H1 (cell line): ENCODE measurements around the gene CXCL12. TPM values are rescaled to one million over a fixed set of nuclear protein-coding genes. Genes with fewer than 3 reads are reported as not detected.

Source experiments
- GTF2F1 ChIP-seq: IDR thresholded peaks from 2 replicates; pipeline ENCODE4 v1.6.1; 2012; ENCODE audit warnings: low read depth, low read length, improper control_type of control experiment, borderline replicate concordance
- JUN ChIP-seq: IDR thresholded peaks from 2 replicates; pipeline ENCODE4 v1.6.1; 2011; ENCODE audit warnings: low read depth, mild to moderate bottlenecking, improper control_type of control experiment, low read length
- MAFK ChIP-seq: IDR thresholded peaks from 2 replicates; pipeline ENCODE4 v1.6.1; 2012; ENCODE audit warnings: low read depth, mild to moderate bottlenecking, improper control_type of control experiment, low read length
- POLR2A ChIP-seq, 2 experiments: IDR thresholded peaks; 1 replicate in 1 of 2; 2 replicates in 1 of 2; pipeline ENCODE4 v1.6.1; 2011; ENCODE audit warnings: low read depth in 2 of 2, low read length in 2 of 2, mild to moderate bottlenecking in 2 of 2; ENCODE audit errors: control extremely low read depth in 1 of 2
- SRF ChIP-seq: IDR thresholded peaks from 2 replicates; pipeline ENCODE4 v1.6.1; 2011; ENCODE audit warnings: mild to moderate bottlenecking, low read depth, low read length, moderate library complexity
- TCF12 ChIP-seq: IDR thresholded peaks from 2 replicates; pipeline ENCODE4 v1.6.1; 2011; ENCODE audit warnings: low read depth, mild to moderate bottlenecking, low read length
- polyA plus RNA-seq, 7 experiments: library from polyadenylated mRNA; depleted of rRNA in 3 of 7; stranded (reverse) in 5 of 7; unstranded in 2 of 7; fragments of >200 nt in 5 of 7; fragments of 200-250 nt in 2 of 7; gene quantifications; 1 replicate in 5 of 7; 2 replicates in 1 of 7; 4 replicates in 1 of 7; pipeline versions ENCODE4 v1.2.1 to v1.2.3, GENCODE V29; 2011 to 2013; ENCODE audit warnings: missing spikeins in 2 of 7, mixed read lengths in 2 of 7
- total RNA-seq: library from RNA; stranded (reverse); fragmentation: NEBNext Ultra II Directional; extraction: Animal tissue kit (Norgen Biotek cat#: 25700); gene quantifications from 2 replicates; pipeline ENCODE4 v1.2.1, GENCODE V29; 2021
- TF ChIP-seq, protein P1 (sequence below): IDR thresholded peaks from 2 replicates; pipeline ENCODE4 v1.6.1; 2012; ENCODE audit warnings: low read length, inconsistent platforms

Gene CXCL12
- total and polyA plus RNA-seq, 2 of the 8 experiments (the other 6 are each of a cell fraction or from before 2014, with no cell fraction given), result 51.4 to 53.8 TPM

DNA sequence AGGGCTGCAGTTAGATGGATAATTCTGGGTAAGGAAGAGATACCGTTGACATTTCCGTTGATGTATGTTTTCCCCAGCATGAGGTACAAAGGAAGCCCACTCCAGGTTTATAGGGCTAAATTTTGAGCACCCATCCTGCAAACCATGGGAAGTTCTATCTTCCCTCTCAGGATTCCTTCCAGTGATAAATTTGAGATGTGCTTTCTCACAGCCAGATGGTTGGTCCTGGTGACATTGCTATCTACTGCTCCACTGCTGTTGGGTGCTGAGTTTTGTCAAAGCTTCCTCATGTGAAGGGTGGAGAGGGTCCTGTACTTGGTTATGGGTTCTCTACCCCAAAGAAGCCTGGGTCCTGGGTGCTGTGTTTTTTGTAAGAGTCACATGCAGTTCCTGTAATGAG is 57.4 kb downstream of the CXCL12 start (continued):
- TF ChIP-seq, protein P1, sequence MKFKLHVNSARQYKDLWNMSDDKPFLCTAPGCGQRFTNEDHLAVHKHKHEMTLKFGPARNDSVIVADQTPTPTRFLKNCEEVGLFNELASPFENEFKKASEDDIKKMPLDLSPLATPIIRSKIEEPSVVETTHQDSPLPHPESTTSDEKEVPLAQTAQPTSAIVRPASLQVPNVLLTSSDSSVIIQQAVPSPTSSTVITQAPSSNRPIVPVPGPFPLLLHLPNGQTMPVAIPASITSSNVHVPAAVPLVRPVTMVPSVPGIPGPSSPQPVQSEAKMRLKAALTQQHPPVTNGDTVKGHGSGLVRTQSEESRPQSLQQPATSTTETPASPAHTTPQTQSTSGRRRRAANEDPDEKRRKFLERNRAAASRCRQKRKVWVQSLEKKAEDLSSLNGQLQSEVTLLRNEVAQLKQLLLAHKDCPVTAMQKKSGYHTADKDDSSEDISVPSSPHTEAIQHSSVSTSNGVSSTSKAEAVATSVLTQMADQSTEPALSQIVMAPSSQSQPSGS, result no peak
- TF ChIP-seq POLR2A (IDR thresholded peaks at IDR 0.05; ENCODE audit: control extremely low read depth in 1 of 2, low read depth in 2 of 2, low read length in 2 of 2) (no peak), MAFK (no peak), SRF (no peak), GTF2F1 (no peak), TCF12 (no peak), JUN (no peak)
